HAP-1 (cell line): ENCODE measurements around the gene UBE2A.

Experiments used
- DNase-seq, 2 experiments: peaks; one replicate each; pipeline ENCODE4 v3.0.0-alpha.2; 2016 to 2020; ENCODE audit warnings: low spot score in 2 of 2
- H3K27me3 ChIP-seq: fragments of 250-450 bp; sonication (Bioruptor Pico); 2 replicates; pipeline ENCODE4 v1.5.1; 2020; ENCODE audit warnings: low read depth, mild to moderate bottlenecking, moderate library complexity
- H3K36me3 ChIP-seq: fragments of 250-450 bp; sonication (Bioruptor Pico); replicated peaks from 2 replicates; pipeline ENCODE4 v1.5.1; 2020; ENCODE audit warnings: mild to moderate bottlenecking
- H3K4me1 ChIP-seq: fragments of 250-450 bp; sonication (Bioruptor Pico); 2 replicates; pipeline ENCODE4 v1.5.1; 2020; ENCODE audit warnings: mild to moderate bottlenecking
- H3K4me3 ChIP-seq: fragments of 250-450 bp; sonication (Bioruptor Pico); 2 replicates; pipeline ENCODE4 v1.5.1; 2020; ENCODE audit warnings: mild to moderate bottlenecking, moderate library complexity
- H3K9me3 ChIP-seq: fragments of 250-450 bp; sonication (Bioruptor Pico); 2 replicates; pipeline ENCODE4 v1.5.1; 2020; ENCODE audit warnings: mild to moderate bottlenecking, moderate library complexity
- in situ Hi-C: fragments of 300-500 bp; cut with MboI; formaldehyde crosslinking; loops from 3 replicates; pipeline ENCODE4 v1.14.3; 2020; ENCODE audit warnings: low sequenced_read_pairs, inconsistent platforms, mixed read lengths

The UBE2A gene

GRCh38 chrX:119624951-119625668, 50.7 kb downstream of the UBE2A start:
- H3K36me3 ChIP-seq = peaks cover 28% of the 10 kb centered on the region
- H3K9me3 ChIP-seq = no peaks in the 10 kb centered on the region
- no peaks in the 10 kb centered on the region for H3K27me3 ChIP-seq
- no peak overlapping the region for H3K4me3 ChIP-seq
- in situ Hi-C loops = no loop called here
- DNase-seq = no peak
- no peaks in the 10 kb centered on the region; the same call in 1 of the 2 replicates for H3K4me1 ChIP-seq

GRCh38 chrX:119625843-119626242, 51.5 kb downstream of the UBE2A start:
- no peak for DNase-seq
- Histone ChIP-seq H3K27me3 (no peaks in the 10 kb centered on the region), H3K9me3 (no peaks in the 10 kb centered on the region), H3K4me1 (no peaks in the 10 kb centered on the region; the same call in 1 of the 2 replicates), H3K36me3 (peaks cover 30% of the 10 kb centered on the region), H3K4me3 (no peak overlapping the region)
- in situ Hi-C loops = no loop called here
